Measurements from ENCODE around the gene WDFY2.

DNA sequence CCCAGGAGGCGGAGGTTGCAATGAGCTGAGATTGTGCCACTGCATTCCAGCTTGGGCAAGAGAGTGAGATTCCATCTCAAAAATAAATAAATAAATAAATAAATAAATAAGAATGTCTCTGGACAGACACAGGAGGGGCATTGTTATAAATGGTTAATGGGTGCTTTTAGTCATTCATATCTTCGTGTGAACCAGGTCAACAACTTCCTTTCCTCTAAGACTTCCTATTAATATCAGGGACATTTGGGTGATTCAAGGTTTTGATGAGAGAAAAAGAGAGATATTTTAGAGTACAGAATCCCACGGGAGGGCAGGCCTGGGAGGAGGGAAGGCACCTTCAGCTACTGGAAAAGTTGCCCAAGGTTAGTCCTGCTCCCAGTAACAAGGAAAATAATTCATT, 195.8 kb downstream of the WDFY2 start:
- TF ChIP-seq RAD21 (IDR thresholded peaks at IDR 0.05) (no peak), GABPA (IDR thresholded peaks at IDR 0.05 in 1 of 2, conservative IDR thresholded peaks at IDR 0.05 in 1 of 2) (no peak), RXRA (IDR thresholded peaks at IDR 0.05) (no peak), MAX (IDR thresholded peaks at IDR 0.05) (no peak), TAF1 (conservative IDR thresholded peaks at IDR 0.05) (no peak)
- TF ChIP-seq, protein P1, sequence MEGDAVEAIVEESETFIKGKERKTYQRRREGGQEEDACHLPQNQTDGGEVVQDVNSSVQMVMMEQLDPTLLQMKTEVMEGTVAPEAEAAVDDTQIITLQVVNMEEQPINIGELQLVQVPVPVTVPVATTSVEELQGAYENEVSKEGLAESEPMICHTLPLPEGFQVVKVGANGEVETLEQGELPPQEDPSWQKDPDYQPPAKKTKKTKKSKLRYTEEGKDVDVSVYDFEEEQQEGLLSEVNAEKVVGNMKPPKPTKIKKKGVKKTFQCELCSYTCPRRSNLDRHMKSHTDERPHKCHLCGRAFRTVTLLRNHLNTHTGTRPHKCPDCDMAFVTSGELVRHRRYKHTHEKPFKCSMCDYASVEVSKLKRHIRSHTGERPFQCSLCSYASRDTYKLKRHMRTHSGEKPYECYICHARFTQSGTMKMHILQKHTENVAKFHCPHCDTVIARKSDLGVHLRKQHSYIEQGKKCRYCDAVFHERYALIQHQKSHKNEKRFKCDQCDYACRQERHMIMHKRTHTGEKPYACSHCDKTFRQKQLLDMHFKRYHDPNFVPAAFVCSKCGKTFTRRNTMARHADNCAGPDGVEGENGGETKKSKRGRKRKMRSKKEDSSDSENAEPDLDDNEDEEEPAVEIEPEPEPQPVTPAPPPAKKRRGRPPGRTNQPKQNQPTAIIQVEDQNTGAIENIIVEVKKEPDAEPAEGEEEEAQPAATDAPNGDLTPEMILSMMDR (IDR thresholded peaks at IDR 0.05; ENCODE audit: low read depth, low read length, missing input control): no peak
